ENCODE measurements around the gene PSAT1.
"Not testable (repeated sequence)": the region's sequence is repeated elsewhere in the genome, so short reads cannot be mapped to it uniquely, and the experiment has no call there.

Gene PSAT1

DNA sequence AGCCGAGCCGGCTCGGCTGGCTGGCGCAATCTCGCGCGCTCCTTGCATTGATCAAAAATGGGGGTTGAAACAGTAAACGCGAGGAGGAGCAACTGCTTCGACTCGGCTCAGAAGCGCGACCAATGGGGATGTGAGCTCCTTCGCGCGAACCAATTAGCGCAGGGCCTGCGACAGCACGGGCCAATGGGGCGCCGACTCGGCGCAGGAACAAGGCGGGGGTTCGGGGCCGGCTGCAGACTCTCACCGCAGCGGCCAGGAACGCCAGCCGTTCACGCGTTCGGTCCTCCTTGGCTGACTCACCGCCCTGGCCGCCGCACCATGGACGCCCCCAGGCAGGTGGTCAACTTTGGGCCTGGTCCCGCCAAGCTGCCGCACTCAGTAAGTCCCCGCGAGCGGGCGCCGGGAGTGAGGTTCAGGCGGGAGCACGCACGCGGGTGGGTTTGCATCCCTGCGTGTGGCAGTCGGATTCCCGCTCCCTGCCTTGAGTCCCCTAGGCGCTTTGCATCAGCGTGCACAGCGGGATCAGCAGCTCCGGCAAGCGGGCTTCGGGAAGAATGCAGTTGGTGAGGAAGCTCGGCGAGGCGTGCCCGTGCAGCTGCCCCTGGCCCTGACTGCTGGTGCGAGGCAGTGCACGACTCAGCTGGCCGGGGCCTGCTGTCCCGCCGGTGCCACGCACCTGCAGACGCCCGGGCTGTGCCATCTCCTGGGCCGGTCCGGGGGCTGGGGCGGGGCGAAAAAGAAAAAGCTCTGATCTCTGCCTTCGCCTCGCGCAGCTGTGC is at the start of gene PSAT1:
PSAT1 (plus strand) TSS at position 233 of the 779 bp plus-strand sequence; CDS start at position 319, 86 bp downstream.
- peak; percentile 96 for DNase-seq (ENCODE audit: extremely low spot score, insufficient read length, low read depth)
- peak; percentile 93 for FAIRE-seq

- FAIRE-seq (peak; percentile 42), DNase-seq (ENCODE audit: extremely low spot score, insufficient read length, low read depth) (no peak)
Measured at GRCh38 chr9:78248635-78249034, 48.3 kb upstream of the PSAT1 start.

- FAIRE-seq (no peak), DNase-seq (ENCODE audit: extremely low spot score, insufficient read length, low read depth) (no peak)
Measured at GRCh38 chr9:78249542-78249941, 47.4 kb upstream of the PSAT1 start.

GRCh38 chr9:78252616-78253015 is 44.3 kb upstream of the PSAT1 start:
- DNase-seq (ENCODE audit: extremely low spot score, insufficient read length, low read depth) (no peak), FAIRE-seq (no peak)

DNA sequence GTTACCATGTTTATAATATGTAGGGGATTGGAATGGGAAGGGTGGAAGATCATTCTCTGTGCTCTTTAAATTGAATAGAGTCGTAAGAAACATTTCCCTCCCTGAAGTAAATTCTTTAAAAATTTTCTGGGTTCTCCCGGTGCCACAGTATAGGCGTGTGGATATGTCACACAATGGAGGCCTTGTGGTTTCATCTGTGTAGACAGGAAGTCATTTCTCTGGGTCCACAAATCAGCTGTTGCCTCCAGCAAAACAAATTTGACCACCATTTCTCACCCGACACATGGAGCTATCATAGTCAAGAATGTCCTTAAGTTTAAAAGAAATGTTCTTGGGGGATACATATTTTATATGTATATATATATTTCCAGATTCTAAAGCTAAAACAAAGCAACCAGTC is 43.6 kb upstream of the PSAT1 start:
- FAIRE-seq (no peak), DNase-seq (ENCODE audit: extremely low spot score, insufficient read length, low read depth) (no peak)

- no peak for DNase-seq (ENCODE audit: extremely low spot score, insufficient read length, low read depth)
- FAIRE-seq: peak; percentile 54
Measured at GRCh38 chr9:78261403-78262001, 35.4 kb upstream of the PSAT1 start.

GRCh38 chr9:78262655-78263054 is 34.3 kb upstream of the PSAT1 start:
- DNase-seq (ENCODE audit: extremely low spot score, insufficient read length, low read depth): no peak
- FAIRE-seq: no peak

- no peak for DNase-seq (ENCODE audit: extremely low spot score, insufficient read length, low read depth)
- FAIRE-seq: no peak
Measured at GRCh38 chr9:78267889-78268288, 29.0 kb upstream of the PSAT1 start.

- FAIRE-seq (no peak), DNase-seq (ENCODE audit: extremely low spot score, insufficient read length, low read depth) (no peak)
Measured at GRCh38 chr9:78269784-78270183, 27.1 kb upstream of the PSAT1 start.

DNA sequence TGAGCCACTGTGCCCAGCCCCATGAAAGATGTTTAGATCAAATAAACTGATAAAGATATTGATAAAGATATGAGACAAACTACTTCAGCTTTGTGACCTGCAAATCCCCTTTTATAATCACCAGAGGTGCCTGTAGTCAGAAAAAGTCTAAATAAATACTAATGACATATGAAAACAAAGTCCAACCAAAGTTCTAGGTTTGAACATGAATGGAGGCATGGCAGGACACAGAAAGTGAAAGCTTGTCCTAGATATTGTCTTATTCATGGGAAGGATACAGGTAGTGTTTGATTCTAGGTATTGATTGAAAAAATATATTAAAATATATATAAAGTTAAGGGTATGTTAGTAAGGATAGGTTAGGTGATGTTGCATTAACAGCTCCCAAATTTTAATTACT is 24.6 kb upstream of the PSAT1 start:
- FAIRE-seq (no peak), DNase-seq (ENCODE audit: extremely low spot score, insufficient read length, low read depth) (no peak)

DNA sequence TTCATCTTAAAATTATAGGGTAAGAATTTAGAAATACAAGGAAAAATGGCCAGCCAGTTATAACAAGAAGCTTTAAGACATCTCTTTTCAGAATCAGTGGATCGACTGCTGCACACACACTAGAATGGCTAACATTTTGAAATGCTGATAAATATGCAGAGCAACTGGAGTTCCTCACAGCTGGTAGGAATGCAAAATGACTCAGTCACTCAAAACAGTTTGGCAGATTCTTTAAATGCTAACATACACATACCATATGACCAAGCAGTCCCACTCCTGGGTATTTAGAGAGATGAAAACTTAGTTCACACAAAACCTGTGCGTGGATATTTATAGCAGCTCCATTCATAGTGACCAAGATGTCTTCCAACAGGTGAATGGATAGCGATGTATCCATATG is 23.2 kb upstream of the PSAT1 start:
- FAIRE-seq (no peak), DNase-seq (ENCODE audit: extremely low spot score, insufficient read length, low read depth) (no peak)

- DNase-seq (ENCODE audit: extremely low spot score, insufficient read length, low read depth) (no peak), FAIRE-seq (no peak)
Measured at GRCh38 chr9:78278177-78278777, 18.6 kb upstream of the PSAT1 start.

- DNase-seq (ENCODE audit: extremely low spot score, insufficient read length, low read depth): no peak
- FAIRE-seq: no peak
Measured at GRCh38 chr9:78278801-78279200, 18.1 kb upstream of the PSAT1 start.

DNA sequence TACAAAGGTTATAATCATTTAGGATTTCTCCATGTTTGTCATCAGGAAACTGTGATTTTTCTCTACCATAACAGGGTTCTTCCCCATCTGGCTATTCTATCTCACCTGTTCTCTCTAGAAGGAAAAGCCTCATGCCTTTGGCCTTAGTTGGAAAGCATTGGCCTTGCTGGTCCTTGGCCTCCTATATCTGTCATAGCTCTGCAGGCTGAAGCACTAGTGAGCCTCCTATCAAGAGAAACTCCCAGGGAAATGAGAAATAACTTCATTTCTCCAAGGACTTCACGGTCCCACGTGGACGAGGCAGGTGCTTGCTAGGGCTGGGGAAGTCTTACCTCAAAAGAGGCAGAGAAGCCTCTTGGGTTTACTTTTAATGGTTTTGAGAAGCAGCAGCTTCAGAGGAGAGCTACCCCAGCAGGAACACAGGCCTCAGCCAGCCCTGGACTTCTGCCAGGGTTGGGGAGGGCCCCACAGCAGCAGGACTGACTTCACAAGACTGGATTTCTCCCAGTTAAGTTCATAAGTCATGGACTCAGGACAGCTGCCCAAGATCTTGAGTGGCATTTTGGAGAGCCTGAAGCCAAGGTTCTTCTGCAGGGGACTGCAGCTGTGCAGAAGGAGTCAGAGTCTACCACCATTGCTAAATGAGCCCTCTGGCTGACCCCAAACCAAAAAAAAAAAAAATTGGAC is 15.8 kb upstream of the PSAT1 start:
- DNase-seq (ENCODE audit: extremely low spot score, insufficient read length, low read depth): no peak
- no peak for FAIRE-seq

GRCh38 chr9:78284181-78284580 is 12.7 kb upstream of the PSAT1 start:
- not testable (repeated sequence) for FAIRE-seq; DNase-seq (ENCODE audit: extremely low spot score, insufficient read length, low read depth)

GRCh38 chr9:78286125-78286524 is 10.8 kb upstream of the PSAT1 start:
- DNase-seq (ENCODE audit: extremely low spot score, insufficient read length, low read depth) (no peak), FAIRE-seq (no peak)

- DNase-seq (ENCODE audit: extremely low spot score, insufficient read length, low read depth) (no peak), FAIRE-seq (no peak)
Measured at GRCh38 chr9:78286946-78287388, 10.0 kb upstream of the PSAT1 start.

DNA sequence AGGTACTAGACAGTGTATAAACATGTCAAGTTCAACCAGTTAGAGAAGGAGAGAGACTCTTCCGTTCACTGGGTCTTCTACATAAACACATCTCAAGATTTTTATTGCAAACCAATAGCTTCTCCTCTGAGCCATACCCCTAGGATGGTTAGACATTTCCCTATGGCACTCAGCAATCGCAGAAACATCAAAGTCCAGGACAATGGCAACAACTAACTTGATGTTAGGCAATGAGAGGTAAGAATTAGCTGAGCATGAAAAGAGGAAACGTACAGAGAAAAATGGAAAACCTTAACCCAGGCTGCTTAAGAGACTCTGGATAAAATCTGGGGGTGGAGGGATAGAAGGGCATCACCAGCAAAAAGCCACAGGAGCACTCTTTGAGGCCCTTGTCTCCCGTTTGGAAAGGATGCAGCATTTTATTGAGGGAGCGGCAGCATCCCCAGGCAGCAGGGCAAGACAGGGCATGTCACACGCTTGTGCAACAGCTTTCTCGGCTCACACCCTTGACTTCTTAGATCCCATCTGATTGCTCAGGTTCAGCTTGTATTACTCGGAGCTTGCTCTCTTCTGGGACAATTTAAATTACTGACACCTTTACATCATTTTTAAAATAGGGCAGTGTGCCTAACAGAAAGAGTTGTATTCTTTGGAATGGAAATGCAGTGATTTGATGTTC is 8.6 kb upstream of the PSAT1 start:
- DNase-seq (ENCODE audit: extremely low spot score, insufficient read length, low read depth) (no peak), FAIRE-seq (no peak)

DNA sequence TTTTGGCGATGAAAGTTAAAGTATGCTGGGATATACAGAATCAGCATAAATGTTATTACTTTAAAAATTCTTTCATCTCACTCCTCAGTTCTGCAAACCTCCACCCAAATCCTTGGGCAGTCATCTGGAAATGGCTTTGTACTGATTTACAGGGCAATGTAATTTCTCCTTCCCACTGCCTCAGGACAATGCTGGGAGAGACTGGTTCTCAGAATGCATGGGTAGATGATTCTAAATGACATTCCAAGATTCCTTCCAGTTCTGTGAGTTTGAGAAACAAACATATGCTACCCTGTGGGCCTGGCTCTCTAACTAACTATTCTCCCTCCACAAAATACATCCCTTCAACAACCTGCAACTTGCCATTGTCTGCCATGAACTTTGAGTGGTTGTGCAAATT is 7.5 kb upstream of the PSAT1 start:
- FAIRE-seq (no peak), DNase-seq (ENCODE audit: extremely low spot score, insufficient read length, low read depth) (no peak)

DNA sequence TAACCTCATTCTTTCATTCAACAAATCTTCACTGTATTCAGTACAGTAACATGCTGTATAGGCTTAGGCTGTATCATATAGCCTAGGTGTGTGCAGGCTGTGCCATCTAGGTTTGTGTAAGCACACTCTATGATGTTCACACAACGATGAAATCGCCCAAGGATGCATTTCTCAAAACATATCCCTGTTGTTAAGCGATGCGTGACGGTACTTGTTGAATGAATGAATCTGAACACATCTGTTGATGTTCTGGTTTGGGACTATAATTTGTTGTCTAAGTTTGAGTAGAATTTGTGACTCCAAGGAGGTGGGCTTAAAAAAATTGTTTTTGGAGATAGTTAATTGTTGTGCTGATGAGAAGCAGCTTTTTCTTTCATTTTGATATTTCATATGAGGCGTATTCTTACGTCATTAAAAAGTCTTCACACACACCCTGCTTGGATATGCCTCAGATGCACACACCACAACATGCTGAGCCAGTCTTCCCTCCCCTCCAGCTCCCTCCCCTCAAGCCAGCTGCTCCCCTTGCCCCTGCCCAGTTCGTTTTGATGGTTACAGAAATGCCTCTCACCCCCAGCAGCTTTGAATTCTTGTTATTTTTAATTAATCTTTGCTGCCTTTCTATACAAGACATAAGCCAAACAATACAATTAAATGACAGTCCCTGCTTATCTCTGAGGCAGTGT is 5.5 kb upstream of the PSAT1 start:
- DNase-seq (ENCODE audit: extremely low spot score, insufficient read length, low read depth) (no peak), FAIRE-seq (no peak)
